Hematopoietic multipotent progenitor cell treated with erythropoietin and hydrocortisone succinate and interleukin-3 and kit ligand, for 15 days (in vitro differentiated cells): ENCODE measurements around the gene MAPRE3.

Experiments
- DNase-seq: peaks from one replicate; pipeline ENCODE4 v3.0.0-alpha.2; 2015; ENCODE audit warnings: low spot score

MAPRE3 gene

GRCh38 chr2:26983746-26984145 is 13.3 kb downstream of the MAPRE3 start:
- no peak for DNase-seq

GRCh38 chr2:26985807-26986206 is 15.4 kb downstream of the MAPRE3 start:
- DNase-seq, result no peak

- DNase-seq, result no peak
Measured at GRCh38 chr2:26986576-26986975, 16.1 kb downstream of the MAPRE3 start.

- no peak for DNase-seq
Measured at GRCh38 chr2:26988058-26988860, 17.8 kb downstream of the MAPRE3 start.

- DNase-seq, result no peak
Measured at GRCh38 chr2:26989156-26989555, 18.7 kb downstream of the MAPRE3 start.

GRCh38 chr2:26991717-26992116 is 21.3 kb downstream of the MAPRE3 start:
- DNase-seq, result no peak

- DNase-seq, result no peak
Measured at GRCh38 chr2:26993768-26994167, 23.3 kb downstream of the MAPRE3 start.

- no peak for DNase-seq
Measured at GRCh38 chr2:26994983-26995382, 24.5 kb downstream of the MAPRE3 start.

GRCh38 chr2:26997394-26997793 is 27.0 kb downstream of the MAPRE3 start:
- no peak for DNase-seq

GRCh38 chr2:26998323-26998722 is 27.9 kb downstream of the MAPRE3 start:
- no peak for DNase-seq

- DNase-seq, result no peak
Measured at GRCh38 chr2:27000228-27000627, 29.8 kb downstream of the MAPRE3 start.

- DNase-seq, result no peak
Measured at GRCh38 chr2:27000995-27001394, 30.6 kb downstream of the MAPRE3 start.

- DNase-seq, result no peak
Measured at GRCh38 chr2:27001950-27002349, 31.5 kb downstream of the MAPRE3 start.

- no peak for DNase-seq
Measured at GRCh38 chr2:27003007-27003406, 32.6 kb downstream of the MAPRE3 start.

GRCh38 chr2:27003857-27004256 is 33.4 kb downstream of the MAPRE3 start:
- no peak for DNase-seq

- DNase-seq, result peak; percentile 14
Measured at GRCh38 chr2:27006602-27007415, 36.4 kb downstream of the MAPRE3 start.

GRCh38 chr2:27007416-27008374 is 37.3 kb downstream of the MAPRE3 start:
- peak; percentile 11 for DNase-seq

GRCh38 chr2:27008678-27009077 is 38.2 kb downstream of the MAPRE3 start:
- no peak for DNase-seq

GRCh38 chr2:27009083-27009482 is 38.6 kb downstream of the MAPRE3 start:
- DNase-seq, result no peak

- no peak for DNase-seq
Measured at GRCh38 chr2:27009716-27010115, 39.3 kb downstream of the MAPRE3 start.

- no peak for DNase-seq
Measured at GRCh38 chr2:27010139-27010538, 39.7 kb downstream of the MAPRE3 start.

GRCh38 chr2:27013738-27014137 is 43.3 kb downstream of the MAPRE3 start:
- no peak for DNase-seq
